HAP-1 (cell line): ENCODE results near the gene TMEM240.
"Not testable (repeated sequence)": the region's sequence is repeated elsewhere in the genome, so short reads cannot be mapped to it uniquely, and the experiment has no call there.

Source experiments
- DNase-seq, 2 experiments: peaks; one replicate each; pipeline ENCODE4 v3.0.0-alpha.2; 2016 to 2020; ENCODE audit warnings: low spot score in 2 of 2
- H3K27me3 ChIP-seq: fragments of 250-450 bp; sonication (Bioruptor Pico); 2 replicates; pipeline ENCODE4 v1.5.1; 2020; ENCODE audit warnings: low read depth, mild to moderate bottlenecking, moderate library complexity
- H3K36me3 ChIP-seq: fragments of 250-450 bp; sonication (Bioruptor Pico); replicated peaks from 2 replicates; pipeline ENCODE4 v1.5.1; 2020; ENCODE audit warnings: mild to moderate bottlenecking
- H3K4me1 ChIP-seq: fragments of 250-450 bp; sonication (Bioruptor Pico); 2 replicates; pipeline ENCODE4 v1.5.1; 2020; ENCODE audit warnings: mild to moderate bottlenecking
- H3K4me3 ChIP-seq: fragments of 250-450 bp; sonication (Bioruptor Pico); 2 replicates; pipeline ENCODE4 v1.5.1; 2020; ENCODE audit warnings: mild to moderate bottlenecking, moderate library complexity
- H3K9me3 ChIP-seq: fragments of 250-450 bp; sonication (Bioruptor Pico); 2 replicates; pipeline ENCODE4 v1.5.1; 2020; ENCODE audit warnings: mild to moderate bottlenecking, moderate library complexity
- in situ Hi-C: fragments of 300-500 bp; cut with MboI; formaldehyde crosslinking; loops from 3 replicates; pipeline ENCODE4 v1.14.3; 2020; ENCODE audit warnings: low sequenced_read_pairs, inconsistent platforms, mixed read lengths

The TMEM240 gene

GRCh38 chr1:1531947-1532346 is 8.5 kb downstream of the TMEM240 start:
- Histone ChIP-seq H3K9me3 (no peaks in the 10 kb centered on the region), H3K4me1 (no peaks in the 10 kb centered on the region), H3K36me3 (peaks cover 41% of the 10 kb centered on the region), H3K4me3 (no peak overlapping the region), H3K27me3 (no peaks in the 10 kb centered on the region)
- no peak for DNase-seq
- in situ Hi-C loops: no loop called here

GRCh38 chr1:1529936-1530335 is 10.5 kb downstream of the TMEM240 start:
- in situ Hi-C loops: no loop called here
- Histone ChIP-seq H3K4me1 (no peaks in the 10 kb centered on the region), H3K4me3 (no peak overlapping the region), H3K36me3 (peaks cover 44% of the 10 kb centered on the region), H3K9me3 (no peaks in the 10 kb centered on the region), H3K27me3 (no peaks in the 10 kb centered on the region)
- DNase-seq: no peak

DNA sequence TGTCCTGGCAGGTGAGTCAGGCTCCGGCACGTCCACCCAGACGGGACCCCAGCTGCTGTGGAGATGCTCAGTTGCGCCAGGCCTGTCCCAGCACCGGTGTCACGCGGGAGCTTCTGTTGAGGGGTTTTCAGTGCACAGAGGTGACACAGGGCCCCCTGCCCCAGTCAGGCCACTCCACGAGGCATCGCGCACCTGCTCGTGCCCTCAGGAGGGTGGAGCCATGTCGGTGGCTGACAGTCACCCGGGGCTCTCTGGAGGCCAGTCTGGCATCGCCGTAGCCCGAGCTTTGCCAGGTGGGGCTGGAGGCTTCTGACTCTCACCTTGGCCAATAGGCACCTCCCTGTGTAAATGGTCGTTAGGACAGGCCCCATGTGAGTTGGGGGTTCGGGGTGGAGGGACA is 11.1 kb downstream of the TMEM240 start:
- no peaks in the 10 kb centered on the region for H3K4me1 ChIP-seq
- no peaks in the 10 kb centered on the region for H3K27me3 ChIP-seq
- H3K9me3 ChIP-seq: no peaks in the 10 kb centered on the region
- in situ Hi-C loops: no loop called here
- peaks cover 44% of the 10 kb centered on the region for H3K36me3 ChIP-seq
- no peak for DNase-seq
- no peak overlapping the region for H3K4me3 ChIP-seq

DNA sequence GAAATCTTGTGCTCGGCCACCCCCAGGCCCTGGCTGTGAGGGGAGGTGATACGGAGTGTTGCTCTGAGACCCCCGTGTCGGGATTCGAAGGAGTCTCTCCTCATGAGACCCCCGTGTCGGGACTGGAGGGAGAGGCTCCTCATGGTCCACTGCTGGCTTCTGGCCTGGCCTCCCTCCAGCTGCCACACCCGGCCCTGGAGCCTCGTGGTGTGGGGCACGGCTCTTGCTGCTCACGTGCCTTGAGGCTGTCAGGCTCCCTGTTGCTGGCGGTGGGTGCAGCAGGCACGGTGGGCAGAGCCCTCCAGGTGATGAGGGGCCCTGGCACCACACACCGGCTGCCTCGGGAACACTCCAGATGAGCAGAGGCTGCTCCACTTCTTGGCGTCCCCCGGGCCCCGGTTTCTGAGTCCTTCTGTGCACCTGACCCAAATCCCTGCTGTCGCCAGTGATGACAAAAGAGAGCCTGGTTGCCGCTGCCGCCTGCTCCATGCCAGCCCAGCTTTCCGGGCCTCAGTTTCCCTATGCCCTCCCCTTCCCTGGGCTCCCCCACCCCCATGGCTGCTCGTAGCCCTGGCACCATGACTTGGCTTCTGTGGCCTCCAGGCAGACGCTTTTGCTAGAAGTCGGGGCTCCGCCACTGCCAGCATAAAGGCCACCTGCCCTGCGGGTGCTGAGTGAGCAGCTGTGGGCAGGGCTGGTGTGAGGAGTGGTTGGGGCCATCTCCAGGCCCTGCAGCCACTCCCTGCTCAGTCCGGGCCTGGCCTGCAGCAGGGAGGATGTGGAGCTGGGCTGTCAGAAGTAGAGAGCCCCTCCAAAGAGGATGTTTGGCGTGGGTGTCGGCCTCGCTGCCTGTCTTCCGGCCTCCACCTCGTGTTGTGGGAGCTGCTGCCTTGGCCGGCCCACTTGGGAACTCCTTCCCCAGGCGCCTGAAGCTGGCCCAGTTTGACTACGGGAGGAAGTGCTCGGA is 11.8 kb downstream of the TMEM240 start:
- H3K4me1 ChIP-seq: no peaks in the 10 kb centered on the region
- no peaks in the 10 kb centered on the region for H3K27me3 ChIP-seq
- H3K36me3 ChIP-seq: peaks cover 44% of the 10 kb centered on the region
- no peak for DNase-seq
- H3K4me3 ChIP-seq: no peak overlapping the region
- no peaks in the 10 kb centered on the region for H3K9me3 ChIP-seq
- in situ Hi-C loops: no loop called here

- no peak for DNase-seq
- Histone ChIP-seq H3K4me3 (no peak overlapping the region), H3K9me3 (no peaks in the 10 kb centered on the region), H3K36me3 (peaks cover 46% of the 10 kb centered on the region), H3K4me1 (no peaks in the 10 kb centered on the region), H3K27me3 (no peaks in the 10 kb centered on the region)
- in situ Hi-C loops: no loop called here
Observed at GRCh38 chr1:1527092-1527816, 13.2 kb downstream of the TMEM240 start.

- DNase-seq, H3K27me3 ChIP-seq, H3K9me3 ChIP-seq, H3K4me3 ChIP-seq, H3K4me1 ChIP-seq, in situ Hi-C loops: not testable (repeated sequence)
- peaks cover 48% of the 10 kb centered on the region for H3K36me3 ChIP-seq
Observed at GRCh38 chr1:1526476-1526875, 13.9 kb downstream of the TMEM240 start.

GRCh38 chr1:1524750-1525383 is 15.6 kb downstream of the TMEM240 start:
- H3K4me3 ChIP-seq, in situ Hi-C loops, DNase-seq, H3K27me3 ChIP-seq, H3K9me3 ChIP-seq, H3K4me1 ChIP-seq: not testable (repeated sequence)
- H3K36me3 ChIP-seq: peaks cover 51% of the 10 kb centered on the region

DNA sequence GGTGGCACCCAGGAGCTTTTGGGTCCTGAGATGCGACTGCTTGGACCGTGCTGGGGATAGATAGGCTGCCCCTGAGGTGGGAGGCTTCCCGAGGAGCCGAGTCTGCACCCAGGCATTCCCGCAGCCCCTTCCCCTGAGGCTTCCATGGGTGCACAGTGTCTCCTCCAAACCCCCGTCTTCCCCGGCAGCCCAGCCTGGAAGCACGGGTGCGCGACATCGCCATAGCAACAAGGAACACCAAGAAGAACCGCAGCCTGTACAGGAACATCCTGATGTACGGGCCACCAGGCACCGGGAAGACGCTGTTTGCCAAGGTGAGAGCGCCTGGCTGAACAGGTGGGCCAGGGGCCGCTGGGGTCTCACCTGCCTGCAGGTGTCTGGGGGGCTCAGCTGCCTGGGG is 16.8 kb downstream of the TMEM240 start:
- H3K4me1 ChIP-seq, in situ Hi-C loops, H3K9me3 ChIP-seq, H3K4me3 ChIP-seq, H3K27me3 ChIP-seq, DNase-seq: not testable (repeated sequence)
- peaks cover 39% of the 10 kb centered on the region for H3K36me3 ChIP-seq

DNA sequence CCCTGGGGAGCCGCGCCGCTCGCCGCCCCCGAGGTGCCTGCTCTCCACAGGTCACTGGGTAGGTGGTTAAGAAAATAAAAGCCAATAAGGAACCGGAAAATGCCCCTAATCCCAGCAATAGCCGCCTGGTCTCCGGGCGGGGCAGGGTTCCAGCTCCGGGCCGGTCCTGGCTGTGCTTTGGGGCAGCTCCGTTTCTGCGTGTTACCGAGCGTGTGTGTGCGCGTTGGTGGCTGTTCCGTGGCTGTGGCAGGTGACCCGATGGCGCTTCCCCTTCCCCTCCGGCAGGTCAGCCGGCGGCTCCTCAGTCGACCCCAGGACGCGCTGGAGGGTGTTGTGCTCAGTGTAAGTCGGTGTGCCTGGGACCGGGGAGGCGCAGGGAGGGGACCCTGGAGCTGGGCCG is 17.2 kb downstream of the TMEM240 start:
- DNase-seq, in situ Hi-C loops, H3K4me1 ChIP-seq, H3K9me3 ChIP-seq, H3K4me3 ChIP-seq, H3K27me3 ChIP-seq: not testable (repeated sequence)
- H3K36me3 ChIP-seq: peaks cover 35% of the 10 kb centered on the region

DNA sequence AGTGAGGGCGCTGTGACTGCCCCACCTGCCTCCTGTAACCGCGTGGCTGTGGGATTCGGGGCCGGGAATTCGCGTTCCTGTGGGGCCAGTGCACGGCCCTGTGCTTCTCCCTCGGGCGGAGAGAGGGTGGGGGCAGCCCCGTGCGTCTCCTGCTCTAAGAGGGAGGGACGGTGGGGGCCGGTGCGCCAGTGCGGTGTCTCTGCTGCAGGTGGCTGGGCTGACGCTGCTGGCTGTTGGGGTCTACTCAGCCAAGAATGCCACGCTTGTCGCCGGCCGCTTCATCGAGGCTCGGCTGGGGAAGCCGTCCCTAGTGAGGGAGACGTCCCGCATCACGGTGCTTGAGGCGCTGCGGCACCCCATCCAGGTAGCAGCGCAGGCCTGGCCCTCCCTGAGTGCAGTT is 17.9 kb downstream of the TMEM240 start:
- peaks cover 34% of the 10 kb centered on the region for H3K36me3 ChIP-seq
- H3K9me3 ChIP-seq, in situ Hi-C loops: not testable (repeated sequence)

DNA sequence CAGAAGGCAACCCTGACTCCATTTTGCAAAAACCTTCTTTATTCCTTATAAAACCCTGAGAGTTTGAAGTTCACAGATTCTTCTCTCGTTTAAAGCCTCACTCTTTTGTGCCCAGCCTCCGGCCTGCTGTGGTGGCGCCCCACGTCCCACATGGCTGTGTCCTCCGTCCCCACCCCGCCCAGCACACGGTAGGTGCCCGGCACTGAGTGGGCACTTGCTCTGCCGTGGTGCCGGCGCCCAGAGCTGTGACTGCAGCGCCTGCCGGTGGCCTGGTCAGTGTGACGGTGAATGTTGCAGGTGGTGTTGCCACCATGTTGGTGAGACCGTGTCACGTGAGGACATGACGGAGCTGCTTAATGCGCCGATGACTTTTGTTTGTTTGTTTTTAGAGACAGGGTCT is 19.1 kb downstream of the TMEM240 start:
- no peaks in the 10 kb centered on the region for H3K4me1 ChIP-seq
- H3K9me3 ChIP-seq: no peaks in the 10 kb centered on the region
- DNase-seq: no peak
- no peaks in the 10 kb centered on the region for H3K27me3 ChIP-seq
- no peak overlapping the region for H3K4me3 ChIP-seq
- H3K36me3 ChIP-seq: peaks cover 35% of the 10 kb centered on the region
- in situ Hi-C loops: no loop called here

More for the DNA sequence above, 17.9 kb downstream of the TMEM240 start:
- not testable (repeated sequence) for H3K4me1 ChIP-seq, H3K27me3 ChIP-seq, H3K4me3 ChIP-seq, DNase-seq

- H3K4me1 ChIP-seq, H3K4me3 ChIP-seq, H3K27me3 ChIP-seq, DNase-seq, H3K9me3 ChIP-seq, in situ Hi-C loops: not testable (repeated sequence)
- peaks cover 37% of the 10 kb centered on the region for H3K36me3 ChIP-seq
Observed at GRCh38 chr1:1519805-1520505, 20.5 kb downstream of the TMEM240 start.

DNA sequence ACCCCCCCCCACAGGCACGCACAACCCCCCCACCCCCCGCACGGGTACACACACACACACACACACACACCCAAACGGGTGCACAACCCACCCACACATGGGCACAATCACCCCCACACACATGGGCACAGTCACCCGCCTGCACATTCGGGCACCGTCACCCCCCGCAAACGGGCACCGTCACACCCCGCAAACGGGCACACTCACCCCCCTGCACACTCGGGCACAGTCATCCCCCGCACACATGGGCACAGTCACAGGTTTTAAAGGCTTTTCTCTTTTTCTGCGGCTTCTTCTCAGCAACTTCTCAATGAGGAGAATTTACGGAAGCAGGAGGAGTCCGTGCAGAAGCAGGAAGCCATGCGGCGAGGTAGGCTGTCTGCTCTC is 21.8 kb downstream of the TMEM240 start:
- H3K9me3 ChIP-seq, H3K4me3 ChIP-seq, DNase-seq, H3K27me3 ChIP-seq, H3K4me1 ChIP-seq, in situ Hi-C loops: not testable (repeated sequence)
- peaks cover 41% of the 10 kb centered on the region for H3K36me3 ChIP-seq
